ENCODE measurements around the gene ME1. TPM values are rescaled to one million over a fixed set of nuclear protein-coding genes. Genes with fewer than 3 reads are reported as not detected.

ME1 gene
- total RNA-seq: 25.8 and 32.7 TPM in 2 replicates

DNA sequence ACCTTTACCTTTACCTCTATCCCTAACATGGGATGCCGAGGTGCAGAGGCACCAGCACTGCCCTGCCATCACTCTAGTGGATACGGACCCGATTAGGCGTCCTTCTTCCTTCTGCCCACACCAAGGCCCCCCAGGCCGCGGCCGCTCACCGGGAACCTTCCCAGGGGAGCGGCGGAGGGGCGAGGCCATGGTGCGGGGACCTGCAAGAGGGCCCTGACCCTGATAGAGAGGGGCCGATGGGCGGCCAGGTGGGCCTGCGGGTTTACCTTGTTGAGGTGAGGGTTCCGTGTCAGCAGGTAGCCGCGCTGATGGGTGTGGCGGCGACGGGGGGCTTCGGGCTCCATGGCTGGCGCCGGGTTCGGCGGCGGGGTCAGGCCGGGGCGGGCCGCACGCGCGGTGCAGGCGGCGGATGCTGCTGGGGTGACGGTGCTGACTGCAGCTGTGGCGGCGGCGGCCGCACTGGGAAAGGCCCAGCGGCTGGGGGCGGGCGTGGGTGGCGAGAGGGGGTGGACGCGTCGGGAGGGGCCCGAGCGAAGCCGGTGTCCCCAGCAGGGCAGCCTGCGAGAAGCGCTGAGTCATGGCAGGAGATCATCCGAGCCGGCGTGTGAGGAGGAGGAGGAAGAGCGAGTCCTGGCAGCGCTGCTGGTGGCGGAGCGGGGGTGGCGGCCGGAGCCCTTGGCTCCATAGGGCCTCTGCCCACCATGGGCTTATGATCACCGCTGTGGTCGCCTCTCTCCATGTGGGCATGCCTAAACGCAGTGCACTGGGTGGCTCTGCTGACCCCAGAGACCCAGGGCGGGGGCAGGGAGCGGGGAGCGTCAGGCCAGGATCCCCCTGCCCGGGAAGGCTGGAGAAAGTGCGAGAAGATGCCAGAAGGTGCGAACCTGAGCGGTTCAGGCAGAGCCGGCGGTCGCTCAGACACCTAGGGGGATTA is at the start of gene ME1:
ME1 (minus strand) TSS at position 441 of the 934 bp plus-strand sequence; CDS start at position 344, 97 bp downstream.

GRCh38 chr6:83192871-83193746 is 237.7 kb downstream of the ME1 start, which contains the start of the genes PGM3 and RWDD2A:
Gene PGM3, minus strand, starts transcription at chr6:83193265. Its CDS starts 2,253 bp downstream, at chr6:83191012.
Gene RWDD2A, plus strand, starts transcription at chr6:83193357. Its CDS starts 1,095 bp downstream, at chr6:83194452.

Other genes starting within 250 kb of the ME1 start
- gene PGM3, start 237.8 kb downstream of the ME1 start, total RNA-seq: 154 and 156 TPM in 2 replicates
- gene RWDD2A, start 237.7 kb downstream of the ME1 start, total RNA-seq: 2.9 and 5.5 TPM in 2 replicates
- 3.2 and 3.5 TPM in 2 replicates for gene PRSS35, start 81.5 kb upstream of the ME1 start, total RNA-seq

Data from uterine smooth muscle cell (primary cell).